HG02870 (cell line): ENCODE data around the gene MED25.
A peak's percentile ranks its signal among the peaks of the same experiment; 100 is the strongest.

Experiments
- ATAC-seq: cut with Tn5 transposase; IDR thresholded peaks from one replicate; pipeline ENCODE4 v1.9.1; 2021; ENCODE audit warnings: mild to moderate bottlenecking, moderate library complexity; ENCODE audit not compliant: unreplicated experiment

The MED25 gene

GRCh38 chr19:49840321-49840720 is 22.2 kb downstream of the MED25 start:
- no peak for ATAC-seq

- no peak for ATAC-seq
Measured at GRCh38 chr19:49840736-49841249, 22.7 kb downstream of the MED25 start.

- ATAC-seq, result no peak
Measured at GRCh38 chr19:49843265-49843664, 25.2 kb downstream of the MED25 start.

GRCh38 chr19:49844138-49845095 is 26.3 kb downstream of the MED25 start:
- no peak for ATAC-seq

- no peak for ATAC-seq
Measured at GRCh38 chr19:49845414-49845813, 27.3 kb downstream of the MED25 start.

GRCh38 chr19:49846408-49846807 is 28.3 kb downstream of the MED25 start:
- ATAC-seq, result no peak

GRCh38 chr19:49847731-49848696 is 29.9 kb downstream of the MED25 start:
- no peak for ATAC-seq

- ATAC-seq, result no peak
Measured at GRCh38 chr19:49848938-49849337, 30.8 kb downstream of the MED25 start.

- ATAC-seq, result no peak
Measured at GRCh38 chr19:49849433-49850220, 31.5 kb downstream of the MED25 start.

- no peak for ATAC-seq
Measured at GRCh38 chr19:49850221-49850486, 32.1 kb downstream of the MED25 start.

- peak; percentile 59 for ATAC-seq
Measured at GRCh38 chr19:49850487-49851342, 32.6 kb downstream of the MED25 start, which contains the start of gene PTOV1. TSS of gene PTOV1 (plus strand) at chr19:49851159.

GRCh38 chr19:49851456-49852259 is 33.6 kb downstream of the MED25 start:
- ATAC-seq, result peak; percentile 8

- no peak for ATAC-seq
Measured at GRCh38 chr19:49852631-49853126, 34.6 kb downstream of the MED25 start.

GRCh38 chr19:49853852-49854377 is 35.8 kb downstream of the MED25 start:
- no peak for ATAC-seq

- no peak for ATAC-seq
Measured at GRCh38 chr19:49854378-49855263, 36.5 kb downstream of the MED25 start.

- ATAC-seq, result no peak
Measured at GRCh38 chr19:49855277-49855675, 37.2 kb downstream of the MED25 start.
